Liver (tissue), 3 donors: ENCODE data around the gene HES4.

Experiments
- ATF3 ChIP-seq: IDR thresholded peaks from 2 replicates; pipeline ENCODE4 v1.6.1; 2016; ENCODE audit warnings: antibody characterized with exemption
- CTCF ChIP-seq: fragments of 150-350 bp; IDR thresholded peaks from 2 replicates; pipeline ENCODE4 v1.5.1; 2017; ENCODE audit warnings: improper control_type of control experiment, low read depth, low read length; ENCODE audit not compliant: missing input control
- FOXA2 ChIP-seq: IDR thresholded peaks from 2 replicates; pipeline ENCODE4 v1.6.1; 2016; ENCODE audit warnings: antibody characterized with exemption
- GABPA ChIP-seq, 2 donors: IDR thresholded peaks in 1 of 2; conservative IDR thresholded peaks in 1 of 2; 2 replicates each; pipeline ENCODE4 v1.6.1; 2016; ENCODE audit warnings: antibody characterized with exemption in 2 of 2, mild to moderate bottlenecking in 1 of 2, moderate library complexity in 1 of 2
- MAX ChIP-seq: IDR thresholded peaks from 2 replicates; pipeline ENCODE4 v1.6.1; 2016; ENCODE audit warnings: antibody characterized with exemption
- RAD21 ChIP-seq, 2 donors: IDR thresholded peaks; 2 replicates each; pipeline ENCODE4 v1.6.1; 2016; ENCODE audit warnings: antibody characterized with exemption in 2 of 2, mild to moderate bottlenecking in 2 of 2
- REST ChIP-seq: IDR thresholded peaks from 2 replicates; pipeline ENCODE4 v1.6.1; 2016; ENCODE audit warnings: antibody characterized with exemption, mild to moderate bottlenecking
- TAF1 ChIP-seq: conservative IDR thresholded peaks from 2 replicates; pipeline ENCODE4 v1.6.1; 2016; ENCODE audit warnings: antibody characterized with exemption, mild to moderate bottlenecking
- YY1 ChIP-seq: IDR thresholded peaks from 2 replicates; pipeline ENCODE4 v1.6.1; 2016; ENCODE audit warnings: antibody characterized with exemption, mild to moderate bottlenecking
- donor health status: healthy.
- donor health status: healthy.

- TF ChIP-seq REST (no peak), ATF3 (no peak), CTCF (no peak), TAF1 (no peak), MAX (no peak), YY1 (no peak), RAD21 (IDR thresholded peaks at IDR 0.05) (no peak), FOXA2 (no peak), GABPA (IDR thresholded peaks at IDR 0.05 in 1 of 2, conservative IDR thresholded peaks at IDR 0.05 in 1 of 2) (no peak)
Observed at GRCh38 chr1:980602-981395, 19.1 kb downstream of the HES4 start.
